WI38 (cell line): ENCODE data around the gene NT5E.

Experiments used
- H3K4me3 ChIP-seq: 2 replicates; pipeline ENCODE4 v1.5.1; 2011; ENCODE audit warnings: low read depth, mild to moderate bottlenecking, control low read depth, low read length
- TF ChIP-seq, protein P1 (sequence below): IDR thresholded peaks from 2 replicates; pipeline ENCODE4 v1.5.1; 2012; ENCODE audit warnings: low read depth, mild to moderate bottlenecking, control low read depth, low read length

Gene NT5E

DNA sequence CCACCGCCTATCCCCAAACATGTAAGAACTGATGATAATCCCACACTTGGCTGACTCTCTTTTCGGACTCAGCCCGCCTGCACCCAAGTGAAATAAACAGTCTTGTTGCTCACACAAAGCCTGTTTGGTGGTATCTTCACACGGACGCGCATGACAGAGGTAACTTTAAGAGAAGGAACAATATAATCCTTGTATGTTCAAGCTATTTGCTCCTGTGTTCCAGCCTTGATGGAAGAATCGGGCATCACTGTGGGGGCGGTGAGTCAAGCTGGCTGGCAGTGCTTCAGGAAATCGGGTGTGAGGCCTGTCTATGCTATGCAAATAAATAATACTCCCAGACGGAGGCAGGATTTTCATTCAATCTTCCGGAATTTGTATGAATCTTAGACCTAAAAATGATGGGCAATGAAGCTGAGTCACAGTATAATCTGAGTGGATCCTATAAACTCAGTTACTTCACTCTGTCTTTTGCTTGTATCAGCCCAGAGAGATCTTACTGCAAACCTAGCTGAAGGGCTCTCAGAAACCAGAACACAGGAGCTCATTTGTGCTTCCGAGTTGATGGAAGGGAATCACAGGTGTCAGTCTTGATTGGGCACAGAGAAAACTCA is 45.2 kb upstream of the NT5E start:
- TF ChIP-seq, protein P1, sequence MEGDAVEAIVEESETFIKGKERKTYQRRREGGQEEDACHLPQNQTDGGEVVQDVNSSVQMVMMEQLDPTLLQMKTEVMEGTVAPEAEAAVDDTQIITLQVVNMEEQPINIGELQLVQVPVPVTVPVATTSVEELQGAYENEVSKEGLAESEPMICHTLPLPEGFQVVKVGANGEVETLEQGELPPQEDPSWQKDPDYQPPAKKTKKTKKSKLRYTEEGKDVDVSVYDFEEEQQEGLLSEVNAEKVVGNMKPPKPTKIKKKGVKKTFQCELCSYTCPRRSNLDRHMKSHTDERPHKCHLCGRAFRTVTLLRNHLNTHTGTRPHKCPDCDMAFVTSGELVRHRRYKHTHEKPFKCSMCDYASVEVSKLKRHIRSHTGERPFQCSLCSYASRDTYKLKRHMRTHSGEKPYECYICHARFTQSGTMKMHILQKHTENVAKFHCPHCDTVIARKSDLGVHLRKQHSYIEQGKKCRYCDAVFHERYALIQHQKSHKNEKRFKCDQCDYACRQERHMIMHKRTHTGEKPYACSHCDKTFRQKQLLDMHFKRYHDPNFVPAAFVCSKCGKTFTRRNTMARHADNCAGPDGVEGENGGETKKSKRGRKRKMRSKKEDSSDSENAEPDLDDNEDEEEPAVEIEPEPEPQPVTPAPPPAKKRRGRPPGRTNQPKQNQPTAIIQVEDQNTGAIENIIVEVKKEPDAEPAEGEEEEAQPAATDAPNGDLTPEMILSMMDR: no peak
- H3K4me3 ChIP-seq: peak overlapping the region; percentile 23

DNA sequence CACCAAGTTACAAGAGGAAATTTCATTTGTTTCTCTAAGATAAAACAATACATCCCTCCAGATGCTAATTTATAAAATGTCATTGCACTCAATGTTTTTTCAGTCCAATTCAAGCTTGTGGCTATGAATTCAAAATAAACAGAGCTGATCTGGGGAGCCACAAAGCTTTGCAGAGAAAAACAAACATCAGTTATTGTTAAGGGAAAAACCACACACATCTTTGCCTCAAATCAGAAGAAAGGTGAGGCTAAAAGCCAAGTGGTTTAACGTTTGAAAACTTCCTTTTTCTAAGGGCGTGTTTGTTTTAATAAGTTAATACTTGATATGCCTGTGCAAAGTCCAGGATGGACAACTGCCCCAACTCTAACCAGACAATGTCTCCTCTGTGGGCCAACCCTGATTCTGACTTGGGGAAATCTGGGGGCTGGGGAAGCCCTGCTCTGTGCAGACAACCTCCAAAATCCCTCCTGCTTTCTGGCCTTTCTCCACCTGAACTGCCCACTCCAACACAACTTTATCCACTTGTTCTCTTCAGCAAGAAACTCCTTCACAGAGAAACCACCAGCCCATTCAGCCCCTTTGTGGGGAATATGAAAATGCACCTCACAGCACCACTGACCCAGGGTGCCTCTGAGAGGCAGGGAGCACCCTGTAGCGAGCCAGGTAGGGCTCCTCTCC is 44.6 kb upstream of the NT5E start:
- peak overlapping the region; percentile 23 for H3K4me3 ChIP-seq
- TF ChIP-seq, protein P1: no peak

DNA sequence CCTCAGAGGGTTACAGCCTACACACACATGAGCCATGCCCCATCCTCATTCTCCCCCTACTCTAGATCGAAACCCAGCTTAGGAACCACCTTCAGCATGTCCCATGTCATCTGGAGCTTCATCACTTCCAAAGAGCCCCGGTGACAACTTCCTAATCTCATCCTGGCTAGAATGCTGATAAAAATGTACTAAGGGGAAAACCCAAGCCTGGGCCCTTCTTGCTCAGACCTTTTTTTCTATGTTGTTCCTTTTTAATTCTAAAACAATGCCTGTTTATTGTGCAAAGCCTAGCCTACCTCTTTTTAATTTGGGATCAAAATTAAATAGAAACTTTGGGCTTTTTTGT is 44.1 kb upstream of the NT5E start:
- H3K4me3 ChIP-seq: no peak overlapping the region
- TF ChIP-seq, protein P1: no peak

DNA sequence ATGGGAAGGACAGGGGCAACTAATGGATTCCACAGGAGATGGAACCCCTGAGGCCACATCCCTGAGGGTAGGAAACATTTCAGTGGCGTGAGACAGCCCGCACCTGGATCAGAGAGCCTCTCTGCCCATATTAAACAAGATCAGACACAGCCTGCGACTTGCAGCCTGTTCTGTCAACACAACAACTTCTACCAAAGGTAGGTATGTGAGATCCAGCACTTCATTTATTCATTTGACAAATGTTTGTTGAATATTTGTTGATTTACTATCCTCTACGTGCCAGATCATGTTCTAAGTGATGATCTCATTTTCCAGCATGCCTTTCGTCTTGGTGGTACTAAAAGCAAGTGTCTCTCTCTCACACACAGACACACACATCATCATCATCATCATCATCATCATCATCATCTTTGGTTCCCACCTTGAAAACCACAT is 43.2 kb upstream of the NT5E start:
- TF ChIP-seq, protein P1: no peak
- no peak overlapping the region for H3K4me3 ChIP-seq

DNA sequence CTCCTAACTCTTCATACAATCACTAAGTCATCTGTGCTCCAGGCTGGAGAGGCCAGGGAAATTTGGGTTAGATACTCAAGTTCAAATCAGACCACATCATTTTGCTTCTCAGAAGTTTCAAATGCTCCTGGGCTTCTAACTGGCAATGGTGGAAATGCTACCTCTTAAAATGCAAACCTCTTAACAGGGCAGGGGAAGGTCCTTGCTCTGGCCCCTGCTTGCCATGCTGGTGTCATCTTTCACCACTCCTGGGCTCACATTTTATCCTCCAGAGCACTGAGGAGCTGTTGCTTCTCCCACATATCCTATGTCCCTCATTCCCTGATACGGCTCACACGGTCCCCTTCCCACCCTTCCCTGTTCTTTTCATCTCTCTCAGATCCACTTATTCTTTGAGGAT is 41.8 kb upstream of the NT5E start:
- TF ChIP-seq, protein P1: no peak
- H3K4me3 ChIP-seq: no peak overlapping the region

DNA sequence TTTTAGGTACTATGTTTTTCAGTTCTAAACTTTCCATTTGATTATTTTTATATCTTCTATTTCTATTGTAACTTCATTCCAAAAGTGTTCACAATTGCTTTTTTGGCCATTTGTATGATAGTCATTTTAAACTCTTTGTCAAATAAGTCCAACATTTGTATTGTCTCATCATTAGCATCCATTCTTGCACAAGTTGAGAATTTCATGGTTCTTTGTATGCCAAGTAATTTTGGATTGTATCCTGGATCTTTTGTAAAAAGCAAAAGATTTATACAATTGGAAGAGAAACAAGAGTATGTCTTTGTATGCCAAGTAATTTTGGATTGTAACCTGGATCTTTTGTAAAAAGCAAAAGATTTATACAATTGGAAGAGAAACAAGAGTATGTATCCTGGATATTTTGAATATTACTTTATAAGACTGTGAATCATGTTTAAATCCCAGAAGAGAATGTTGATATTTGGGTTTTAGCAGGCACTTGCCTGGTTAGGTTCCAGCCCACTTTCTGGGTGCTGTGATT is 36.9 kb upstream of the NT5E start:
- H3K4me3 ChIP-seq: no peak overlapping the region
- TF ChIP-seq, protein P1: no peak

DNA sequence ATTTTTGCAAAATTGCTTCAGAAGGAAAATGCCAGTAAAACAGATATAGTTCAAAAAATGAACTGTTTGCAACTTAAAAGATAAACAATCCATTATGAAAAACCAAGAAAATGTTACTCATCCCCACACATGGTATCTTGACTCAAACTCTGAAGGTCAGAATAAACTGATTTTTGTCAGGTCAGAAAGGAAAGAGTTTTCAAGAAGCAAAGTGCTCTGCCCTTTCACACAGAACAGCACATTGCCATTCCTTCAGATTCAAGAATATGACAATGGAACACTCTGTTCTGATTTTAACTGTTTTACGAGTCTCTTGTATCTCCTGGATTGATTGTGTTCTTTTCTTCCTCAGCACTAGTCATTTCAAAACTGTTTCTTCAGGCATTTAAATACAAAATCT is 33.8 kb upstream of the NT5E start:
- TF ChIP-seq, protein P1: no peak
- no peak overlapping the region for H3K4me3 ChIP-seq
